Fibroblast of the conjunctiva (primary cell): ENCODE measurements around the gene IL31.
A peak's percentile ranks its signal among the peaks of the same experiment; 100 is the strongest.
"Not testable (repeated sequence)": the region's sequence is repeated elsewhere in the genome, so short reads cannot be mapped to it uniquely, and the experiment has no call there.

Experiments used
- DNase-seq: peaks from one replicate; pipeline ENCODE4 v3.0.0-alpha.2; 2010; ENCODE audit warnings: low read depth

IL31 gene

GRCh38 chr12:122192441-122192840, 18.4 kb upstream of the IL31 start:
- DNase-seq: no peak

DNA sequence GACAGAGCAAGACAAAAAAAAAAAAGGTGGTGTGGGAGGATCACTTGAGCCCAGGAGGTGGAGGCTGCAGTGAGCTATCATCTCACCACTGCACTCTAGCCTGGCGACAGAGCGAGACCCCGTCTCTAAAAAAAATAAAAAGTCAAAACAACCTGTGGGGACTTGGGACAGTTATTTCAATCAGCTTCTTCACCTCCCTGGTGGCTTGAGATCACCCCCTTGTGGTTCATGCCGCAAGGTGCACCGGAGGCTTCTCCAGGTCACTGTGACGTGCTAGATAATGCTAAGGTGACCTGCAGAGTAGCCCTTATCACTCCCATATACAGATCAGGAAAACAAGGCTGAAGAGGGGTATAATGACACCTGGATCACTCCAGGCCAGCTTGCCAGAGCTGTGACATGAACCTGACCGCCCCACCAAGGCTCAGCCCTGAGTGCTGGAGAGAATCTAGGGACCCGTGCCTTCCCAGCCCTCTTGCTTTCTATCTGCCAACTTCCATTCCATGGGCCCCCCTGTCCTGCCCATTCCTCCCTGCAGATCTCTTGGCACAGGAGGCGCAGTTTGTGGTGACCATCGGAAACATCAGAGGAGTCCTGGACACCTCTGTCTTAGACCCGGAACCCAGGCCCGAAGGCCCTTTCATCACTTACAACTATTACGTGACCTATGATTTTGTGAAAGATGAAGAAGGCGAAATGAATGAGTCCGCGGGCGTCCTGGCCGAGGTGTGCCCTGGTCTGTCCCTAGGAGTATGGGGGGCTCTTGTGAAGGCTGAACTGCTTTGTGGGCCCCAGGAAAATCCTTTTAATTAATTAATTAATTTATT, 17.0 kb upstream of the IL31 start:
- peak; percentile 18 for DNase-seq

DNA sequence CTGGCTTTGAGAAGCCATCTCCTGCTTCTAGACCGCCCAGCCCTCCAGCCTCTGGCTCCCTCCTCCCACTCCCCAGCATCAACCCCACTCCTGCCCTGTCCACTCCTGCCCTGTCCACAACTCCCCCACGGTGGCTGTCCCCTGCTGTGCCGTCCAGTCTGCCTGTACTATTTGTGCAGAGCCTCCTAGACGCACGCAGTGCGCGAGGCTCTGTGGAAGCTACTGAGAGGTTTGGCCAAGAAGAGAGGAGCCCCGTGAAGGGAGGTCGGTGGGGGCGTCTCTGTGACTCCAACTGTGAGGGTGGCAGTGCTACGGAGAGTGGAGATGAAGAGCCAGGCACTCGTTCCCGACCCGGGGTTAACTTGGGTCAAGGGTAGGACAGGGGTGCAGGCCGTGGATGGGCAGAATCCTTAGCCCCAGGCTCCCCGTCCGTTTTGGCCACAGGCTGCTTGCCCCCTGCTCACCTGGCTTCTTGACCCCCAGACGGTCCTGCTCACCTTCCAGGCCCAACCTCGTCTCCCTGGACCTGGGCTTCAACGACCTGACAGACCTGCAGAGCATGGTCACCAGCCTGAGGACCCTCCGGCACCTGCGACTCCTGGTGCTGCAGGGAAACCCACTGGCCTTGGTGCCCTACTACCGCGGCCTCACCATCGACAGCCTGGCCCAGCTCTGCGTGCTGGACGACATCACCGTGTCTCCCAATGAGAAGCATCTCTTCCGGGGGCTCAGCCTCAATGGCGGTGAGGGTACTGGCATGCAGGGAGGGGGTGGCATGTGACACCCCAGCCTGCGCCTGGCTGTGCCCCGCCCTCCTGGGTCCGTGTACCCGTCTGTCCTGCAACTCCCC, 15.8 kb upstream of the IL31 start:
- DNase-seq: no peak

GRCh38 chr12:122187466-122187865, 13.4 kb upstream of the IL31 start:
- no peak for DNase-seq

GRCh38 chr12:122185494-122186082, 11.6 kb upstream of the IL31 start:
- DNase-seq: no peak

DNA sequence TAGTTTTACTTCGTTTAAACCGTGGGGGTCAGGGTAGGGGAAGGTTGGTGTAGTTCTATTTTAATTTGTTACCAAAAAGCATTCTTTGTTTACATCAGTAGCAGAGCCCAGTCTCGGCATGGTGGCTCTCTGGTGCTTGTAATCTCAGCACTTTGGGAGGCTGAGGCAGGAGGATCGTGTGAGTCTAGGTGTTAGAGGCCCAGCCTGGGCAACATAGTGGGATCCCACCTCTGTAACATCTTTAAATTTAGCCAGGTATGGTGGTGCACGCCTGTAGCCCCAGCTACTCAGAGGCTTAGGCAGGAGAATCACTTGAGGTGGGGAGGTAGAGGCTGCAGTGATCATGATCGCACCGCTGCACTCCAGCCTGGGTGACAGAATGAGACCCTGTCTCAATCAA, 11.1 kb upstream of the IL31 start:
- DNase-seq: no peak

DNA sequence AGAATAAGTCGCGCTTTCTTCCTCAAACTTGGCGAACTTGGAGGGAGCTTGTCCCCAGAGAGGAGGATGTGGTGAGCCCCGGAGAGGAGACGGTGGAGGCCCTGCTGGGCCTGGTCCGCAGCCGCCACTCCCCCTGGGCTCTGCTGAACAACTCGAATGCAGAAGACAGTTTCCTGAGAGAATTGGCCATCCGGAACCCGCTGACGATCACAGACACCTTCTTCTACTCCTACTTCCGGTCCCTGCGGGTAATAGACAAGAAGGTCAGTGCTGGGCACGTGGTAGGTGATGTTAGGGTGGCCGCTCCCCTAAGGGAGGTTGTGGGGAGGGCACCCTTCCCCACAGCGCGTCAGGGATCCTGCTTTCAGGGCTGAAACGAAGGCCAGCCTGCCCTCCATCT, 10.5 kb upstream of the IL31 start:
- no peak for DNase-seq

- no peak for DNase-seq
Observed at GRCh38 chr12:122183588-122183940, 9.5 kb upstream of the IL31 start.

GRCh38 chr12:122182887-122183587, 9.0 kb upstream of the IL31 start, which contains the start of gene LRRC43:
LRRC43 (plus strand) TSS chr12:122183123; CDS start chr12:122183145, 22 bp downstream.
- no peak for DNase-seq

DNA sequence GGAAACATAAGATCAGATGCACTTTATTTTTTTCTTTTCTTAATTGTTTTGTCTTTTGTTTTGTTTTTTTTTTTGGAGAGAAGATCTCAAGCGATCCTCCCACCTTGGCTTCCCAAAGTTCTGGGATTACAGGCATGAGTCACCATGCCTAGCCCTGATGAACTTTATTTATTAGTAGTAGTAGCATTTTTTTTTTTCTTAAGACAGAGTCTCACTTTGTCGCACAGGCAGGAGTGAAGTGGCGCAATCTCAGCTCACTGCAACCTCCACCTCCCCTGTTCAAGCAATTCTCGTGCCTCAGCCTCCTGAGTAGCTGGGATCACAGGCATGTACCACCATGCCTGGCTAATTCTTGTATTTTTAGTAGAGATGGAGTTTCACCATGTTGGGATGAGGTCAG, 2.5 kb upstream of the IL31 start:
- DNase-seq: not testable (repeated sequence)

DNA sequence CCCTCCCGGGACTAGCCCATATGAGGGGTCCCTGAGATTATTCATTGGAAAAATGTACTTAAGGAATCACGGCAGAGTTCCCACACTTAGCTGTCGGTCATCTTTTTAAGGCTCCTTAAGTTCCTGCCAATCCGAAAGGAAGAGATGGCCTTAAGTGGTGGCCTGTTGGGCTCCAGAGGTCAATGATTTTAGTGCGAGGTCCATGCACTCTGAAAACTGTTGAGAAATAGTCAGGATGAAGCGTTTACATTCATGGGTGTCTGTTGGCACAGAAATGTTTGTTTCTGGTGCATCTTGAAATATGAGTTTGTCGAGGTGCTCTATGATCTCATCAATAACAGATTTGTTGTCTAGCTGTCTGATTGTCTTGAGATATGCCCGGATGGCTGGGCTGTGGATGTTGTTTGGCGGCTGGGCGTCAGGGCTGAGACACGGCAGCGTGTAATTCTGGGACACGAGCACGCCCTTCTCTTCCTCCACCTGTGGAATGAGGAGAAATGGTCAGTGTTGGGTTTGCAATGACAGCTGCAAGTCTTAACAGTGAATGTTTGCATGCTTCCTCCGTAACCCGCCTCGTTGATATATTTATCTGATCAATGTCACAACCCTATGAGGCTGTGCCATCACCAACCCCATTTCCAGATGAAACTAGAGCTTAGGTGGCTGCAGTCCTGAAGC, 1.6 kb downstream of the IL31 start:
- DNase-seq: no peak

- no peak for DNase-seq
Observed at GRCh38 chr12:122171399-122171798, 2.6 kb downstream of the IL31 start.

- no peak for DNase-seq
Observed at GRCh38 chr12:122168492-122168891, 5.5 kb downstream of the IL31 start.

- no peak for DNase-seq
Observed at GRCh38 chr12:122167356-122167925, 6.6 kb downstream of the IL31 start.

DNA sequence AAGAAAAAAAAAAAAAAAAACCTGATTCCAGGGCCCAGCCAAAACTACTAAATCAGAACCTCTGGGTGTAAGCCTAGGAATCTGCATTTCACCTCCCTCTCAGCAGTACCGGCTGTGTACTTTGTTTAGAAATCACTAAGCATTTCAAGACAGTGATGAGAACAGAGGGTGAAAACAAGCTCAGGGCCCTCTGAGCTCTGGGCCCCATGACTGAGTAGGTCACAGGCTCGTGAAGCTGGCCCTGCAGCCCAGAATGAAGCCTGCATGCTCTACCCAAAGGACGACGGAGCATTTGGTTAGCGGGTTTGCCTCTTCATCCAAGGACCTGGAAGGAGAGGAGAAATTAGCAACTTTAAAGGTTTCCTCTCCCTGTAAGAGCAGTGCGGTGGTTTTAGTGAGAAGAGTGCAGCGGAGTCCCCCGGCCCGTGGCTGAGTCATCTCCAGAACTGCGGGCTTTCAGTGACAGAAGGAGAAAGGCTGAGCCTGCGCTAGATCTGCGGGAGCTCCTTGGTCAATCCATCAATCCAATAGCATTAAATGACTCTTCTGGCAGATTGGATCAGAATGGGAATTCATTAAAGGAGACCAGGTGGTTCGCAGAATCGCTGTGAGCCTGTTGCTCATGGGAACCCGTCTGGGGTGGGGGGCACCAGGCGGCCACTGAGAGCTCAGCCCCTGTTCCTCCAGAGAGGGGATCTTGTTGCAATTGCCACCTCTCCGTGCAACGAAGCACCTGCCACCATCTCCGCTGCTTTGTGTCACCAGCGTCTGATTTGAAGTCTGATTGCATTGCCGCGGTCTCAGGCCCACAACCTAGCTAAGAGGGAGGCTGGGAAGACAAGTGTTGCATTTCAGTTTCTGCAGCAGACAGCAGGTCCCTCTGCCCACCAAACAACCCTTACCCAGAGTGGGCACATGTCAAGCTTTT, 7.3 kb downstream of the IL31 start:
- DNase-seq: no peak

- no peak for DNase-seq
Observed at GRCh38 chr12:122162976-122163375, 11.0 kb downstream of the IL31 start.

DNA sequence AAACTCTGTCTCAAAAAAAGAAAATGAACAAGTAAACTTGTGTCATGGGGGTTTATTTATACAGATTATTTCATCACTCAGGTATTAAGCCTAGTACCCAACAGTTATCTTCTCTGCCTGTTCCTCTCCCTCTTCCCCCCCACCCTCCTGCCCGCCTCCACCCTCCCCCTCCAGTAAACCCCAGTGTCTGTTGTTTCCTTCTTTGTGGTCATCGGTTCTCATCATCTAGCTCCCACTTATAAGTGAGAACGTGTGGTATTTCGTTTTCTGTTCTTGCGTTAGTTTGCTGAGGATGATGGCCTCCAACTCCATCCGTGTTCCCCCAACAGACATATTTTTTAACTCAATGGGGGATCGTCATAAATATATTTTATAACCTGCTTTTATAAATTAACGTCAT, 12.3 kb downstream of the IL31 start:
- no peak for DNase-seq

- DNase-seq: no peak
Observed at GRCh38 chr12:122160761-122161160, 13.3 kb downstream of the IL31 start.

DNA sequence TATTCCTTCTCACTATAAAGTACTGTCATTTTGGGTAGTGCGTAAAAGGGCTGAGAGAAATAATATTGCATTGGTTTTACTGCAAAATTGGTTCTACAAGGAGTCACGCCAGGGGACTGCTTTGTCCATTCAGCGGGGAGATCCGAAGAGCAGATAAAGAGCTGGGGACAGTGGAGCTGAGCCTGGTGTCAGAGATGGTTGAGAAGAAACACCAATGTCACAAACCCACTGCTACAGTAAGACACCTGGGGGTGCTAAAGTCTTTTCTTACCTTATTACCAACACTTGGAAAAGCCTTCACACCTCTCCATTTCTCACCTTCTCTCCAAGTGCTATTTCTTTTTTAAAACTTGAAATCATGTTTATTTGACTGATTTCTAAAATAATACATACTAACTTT, 14.1 kb downstream of the IL31 start:
- DNase-seq: no peak

DNA sequence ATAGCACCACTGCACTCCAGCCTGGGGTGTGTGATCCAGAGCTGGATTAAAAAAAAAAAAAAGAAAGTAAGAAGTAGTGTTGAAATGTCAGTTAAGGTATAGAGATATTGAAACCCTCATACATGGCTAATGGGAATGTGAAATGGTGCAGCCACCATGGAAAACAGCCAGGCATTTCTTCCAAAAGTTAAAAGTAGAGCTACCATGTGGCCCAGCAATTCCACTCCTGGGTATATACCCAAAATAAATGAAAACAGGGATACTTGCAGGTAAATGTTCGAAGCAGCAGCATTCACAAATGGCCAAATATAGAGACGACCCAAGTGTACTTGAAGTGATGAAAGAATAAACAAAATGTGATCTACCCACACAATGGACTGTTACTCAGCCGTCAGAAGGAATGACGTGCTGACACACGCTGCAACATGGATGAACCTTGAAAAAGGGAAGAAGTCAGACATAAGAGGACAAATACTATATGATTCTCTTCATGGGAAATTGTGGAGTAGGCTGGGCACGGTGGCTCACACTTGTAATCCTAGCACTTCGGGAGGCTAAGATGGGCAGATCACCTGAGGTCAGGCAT, 15.2 kb downstream of the IL31 start:
- no peak for DNase-seq
